GM19395 (cell line): ENCODE measurements around the gene SOCS6.
"Not testable (repeated sequence)": the region's sequence is repeated elsewhere in the genome, so short reads cannot be mapped to it uniquely, and the experiment has no call there.

ENCODE experiments used
- ATAC-seq: cut with Tn5 transposase; IDR thresholded peaks from one replicate; pipeline ENCODE4 v1.9.1; 2021; ENCODE audit warnings: mild to moderate bottlenecking, moderate library complexity; ENCODE audit not compliant: unreplicated experiment

The SOCS6 gene

GRCh38 chr18:70321616-70322015 is 32.8 kb downstream of the SOCS6 start:
- no peak for ATAC-seq

- ATAC-seq, result no peak
Measured at GRCh38 chr18:70322385-70322784, 33.5 kb downstream of the SOCS6 start.

GRCh38 chr18:70322928-70323327 is 34.1 kb downstream of the SOCS6 start:
- no peak for ATAC-seq

- no peak for ATAC-seq
Measured at GRCh38 chr18:70324897-70325296, 36.1 kb downstream of the SOCS6 start.

GRCh38 chr18:70326255-70326654 is 37.4 kb downstream of the SOCS6 start:
- no peak for ATAC-seq

GRCh38 chr18:70328169-70328568 is 39.3 kb downstream of the SOCS6 start:
- no peak for ATAC-seq

- no peak for ATAC-seq
Measured at GRCh38 chr18:70329071-70329470, 40.2 kb downstream of the SOCS6 start.

- no peak for ATAC-seq
Measured at GRCh38 chr18:70330887-70331286, 42.0 kb downstream of the SOCS6 start.

GRCh38 chr18:70331456-70332097 is 42.7 kb downstream of the SOCS6 start:
- no peak for ATAC-seq

GRCh38 chr18:70332694-70333093 is 43.8 kb downstream of the SOCS6 start:
- ATAC-seq, result no peak

- ATAC-seq, result no peak
Measured at GRCh38 chr18:70333316-70333715, 44.5 kb downstream of the SOCS6 start.

GRCh38 chr18:70333757-70334156 is 44.9 kb downstream of the SOCS6 start:
- no peak for ATAC-seq

GRCh38 chr18:70334264-70334663 is 45.4 kb downstream of the SOCS6 start:
- no peak for ATAC-seq

GRCh38 chr18:70334728-70335329 is 46.0 kb downstream of the SOCS6 start:
- ATAC-seq, result no peak

- ATAC-seq, result no peak
Measured at GRCh38 chr18:70335892-70336726, 47.3 kb downstream of the SOCS6 start.

- no peak for ATAC-seq
Measured at GRCh38 chr18:70337139-70337972, 48.5 kb downstream of the SOCS6 start.

- no peak for ATAC-seq
Measured at GRCh38 chr18:70338890-70339289, 50.0 kb downstream of the SOCS6 start.

GRCh38 chr18:70339915-70340314 is 51.1 kb downstream of the SOCS6 start:
- ATAC-seq, result no peak

- ATAC-seq, result not testable (repeated sequence)
Measured at GRCh38 chr18:70348481-70348880, 59.6 kb downstream of the SOCS6 start.

GRCh38 chr18:70349316-70349715 is 60.5 kb downstream of the SOCS6 start:
- no peak for ATAC-seq

GRCh38 chr18:70354080-70354479 is 65.2 kb downstream of the SOCS6 start:
- no peak for ATAC-seq
